EL (cell line): ENCODE measurements around the gene MARF1.
"Not testable (repeated sequence)": the region's sequence is repeated elsewhere in the genome, so short reads cannot be mapped to it uniquely, and the experiment has no call there.

Source experiments
- DNase-seq: peaks from one replicate; pipeline ENCODE4 v3.0.0-alpha.2; 2016

Gene MARF1, protein sequence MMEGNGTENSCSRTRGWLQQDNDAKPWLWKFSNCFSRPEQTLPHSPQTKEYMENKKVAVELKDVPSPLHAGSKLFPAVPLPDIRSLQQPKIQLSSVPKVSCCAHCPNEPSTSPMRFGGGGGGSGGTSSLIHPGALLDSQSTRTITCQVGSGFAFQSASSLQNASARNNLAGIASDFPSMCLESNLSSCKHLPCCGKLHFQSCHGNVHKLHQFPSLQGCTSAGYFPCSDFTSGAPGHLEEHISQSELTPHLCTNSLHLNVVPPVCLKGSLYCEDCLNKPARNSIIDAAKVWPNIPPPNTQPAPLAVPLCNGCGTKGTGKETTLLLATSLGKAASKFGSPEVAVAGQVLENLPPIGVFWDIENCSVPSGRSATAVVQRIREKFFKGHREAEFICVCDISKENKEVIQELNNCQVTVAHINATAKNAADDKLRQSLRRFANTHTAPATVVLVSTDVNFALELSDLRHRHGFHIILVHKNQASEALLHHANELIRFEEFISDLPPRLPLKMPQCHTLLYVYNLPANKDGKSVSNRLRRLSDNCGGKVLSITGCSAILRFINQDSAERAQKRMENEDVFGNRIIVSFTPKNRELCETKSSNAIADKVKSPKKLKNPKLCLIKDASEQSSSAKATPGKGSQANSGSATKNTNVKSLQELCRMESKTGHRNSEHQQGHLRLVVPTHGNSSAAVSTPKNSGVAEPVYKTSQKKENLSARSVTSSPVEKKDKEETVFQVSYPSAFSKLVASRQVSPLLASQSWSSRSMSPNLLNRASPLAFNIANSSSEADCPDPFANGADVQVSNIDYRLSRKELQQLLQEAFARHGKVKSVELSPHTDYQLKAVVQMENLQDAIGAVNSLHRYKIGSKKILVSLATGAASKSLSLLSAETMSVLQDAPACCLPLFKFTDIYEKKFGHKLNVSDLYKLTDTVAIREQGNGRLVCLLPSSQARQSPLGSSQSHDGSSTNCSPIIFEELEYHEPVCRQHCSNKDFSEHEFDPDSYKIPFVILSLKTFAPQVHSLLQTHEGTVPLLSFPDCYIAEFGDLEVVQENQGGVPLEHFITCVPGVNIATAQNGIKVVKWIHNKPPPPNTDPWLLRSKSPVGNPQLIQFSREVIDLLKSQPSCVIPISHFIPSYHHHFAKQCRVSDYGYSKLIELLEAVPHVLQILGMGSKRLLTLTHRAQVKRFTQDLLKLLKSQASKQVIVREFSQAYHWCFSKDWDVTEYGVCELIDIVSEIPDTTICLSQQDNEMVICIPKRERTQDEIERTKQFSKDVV (N-terminal part only)

DNA sequence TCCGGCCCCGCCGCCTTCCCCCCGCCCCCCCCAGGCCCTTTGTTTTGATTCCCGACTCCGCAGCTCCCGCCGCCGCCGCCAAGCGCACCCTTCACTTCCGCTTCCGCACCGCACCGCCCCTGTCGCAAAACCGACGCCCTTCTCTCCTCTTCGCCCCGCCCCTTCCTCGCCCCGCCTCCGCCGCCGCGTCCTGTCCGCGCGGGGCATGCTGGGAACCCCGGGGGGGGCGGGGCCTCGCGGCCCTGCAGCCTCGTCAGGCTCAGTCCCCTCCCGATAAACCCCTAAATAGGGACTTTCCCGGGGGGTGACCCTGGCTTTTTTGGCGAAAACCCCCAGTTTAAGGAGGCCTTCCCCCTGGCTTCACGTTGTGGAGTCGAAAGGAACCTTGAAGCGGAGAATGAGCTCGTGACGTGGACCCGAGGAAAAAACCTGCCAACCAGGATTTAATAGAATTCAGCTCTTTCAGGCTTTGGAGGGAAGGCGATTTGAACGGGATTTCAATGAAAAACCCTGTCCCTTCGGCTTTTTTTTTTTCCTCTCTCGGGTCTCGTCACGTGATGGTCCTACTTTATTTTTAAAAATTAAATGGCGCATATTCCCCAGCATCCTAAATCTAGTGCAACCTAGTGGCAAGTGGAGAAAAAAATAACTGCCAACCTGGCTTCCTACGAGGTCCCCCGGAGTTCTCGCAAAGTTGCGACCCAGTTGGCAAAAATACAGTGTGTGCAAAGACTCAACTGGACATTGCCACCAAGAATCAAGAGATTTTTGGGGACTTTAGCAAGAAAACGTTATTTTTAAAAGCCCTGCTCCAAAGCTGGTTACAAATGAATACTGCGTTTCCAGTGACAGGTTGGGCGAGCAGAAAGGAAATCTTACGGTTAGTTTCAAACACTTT, at the start of gene MARF1:
TSS of gene MARF1 (minus strand) at position 107 of the 898 bp plus-strand sequence. CDS start 3,921 bp downstream, outside the sequence.
- peak; percentile 95 for DNase-seq

DNA sequence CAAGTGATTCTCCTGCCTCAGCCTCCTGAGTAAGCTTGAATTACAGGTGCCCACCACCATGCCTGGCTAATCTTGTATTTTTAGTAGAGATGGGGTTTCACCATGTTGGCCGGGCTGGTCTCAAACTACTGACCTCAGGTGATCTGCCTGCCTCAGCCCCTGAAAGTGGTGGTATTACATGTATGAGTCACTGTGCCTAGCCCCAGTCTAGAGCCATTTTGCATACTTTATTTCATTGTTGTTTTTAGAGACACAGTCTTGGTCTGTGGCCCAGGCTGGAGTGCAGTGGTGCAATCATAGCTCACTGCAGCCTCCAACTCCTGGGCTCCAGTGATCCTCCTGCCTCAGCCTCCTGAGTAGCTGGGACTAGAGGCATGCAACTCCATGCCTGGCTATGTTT, 49.6 kb upstream of the MARF1 start:
- not testable (repeated sequence) for DNase-seq

DNA sequence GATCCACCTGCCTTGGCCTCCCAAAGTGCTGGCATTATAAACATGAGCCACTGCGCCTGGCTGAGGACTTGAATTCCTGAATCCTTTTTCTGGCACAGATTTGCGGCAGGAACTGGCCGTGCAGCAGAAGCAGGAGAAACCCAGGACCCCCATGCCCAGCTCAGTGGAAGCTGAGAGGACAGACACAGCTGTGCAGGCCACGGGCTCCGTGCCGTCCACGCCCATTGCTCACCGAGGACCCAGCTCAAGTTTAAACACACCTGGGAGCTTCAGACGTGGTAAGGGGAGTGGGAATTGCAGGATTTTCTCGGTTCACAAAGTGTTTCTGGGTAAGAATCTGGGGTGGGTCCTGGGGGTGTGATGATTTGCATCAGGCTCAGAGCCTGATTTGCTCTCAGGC, 48.1 kb upstream of the MARF1 start:
- DNase-seq = no peak

DNA sequence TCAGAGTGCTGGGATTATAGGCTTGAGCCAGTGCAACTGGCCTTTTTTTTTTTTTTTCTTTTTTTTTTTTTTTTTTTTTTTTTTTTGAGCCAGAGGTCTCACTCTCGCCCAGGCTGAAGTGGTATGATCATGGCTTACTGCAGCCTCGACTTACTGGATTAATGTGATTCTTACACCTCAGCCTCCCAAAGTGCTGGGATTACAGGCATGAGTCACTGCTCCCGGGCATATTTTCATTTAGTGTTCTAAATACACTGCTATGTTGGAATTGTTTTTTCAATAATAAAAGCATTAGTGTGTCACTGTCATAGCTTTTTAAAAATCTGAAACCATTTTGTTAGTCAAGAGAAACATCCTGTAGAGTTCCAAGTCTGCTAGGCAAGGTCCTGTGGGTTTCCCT, 47.3 kb upstream of the MARF1 start:
- peak; percentile 74 for DNase-seq

DNA sequence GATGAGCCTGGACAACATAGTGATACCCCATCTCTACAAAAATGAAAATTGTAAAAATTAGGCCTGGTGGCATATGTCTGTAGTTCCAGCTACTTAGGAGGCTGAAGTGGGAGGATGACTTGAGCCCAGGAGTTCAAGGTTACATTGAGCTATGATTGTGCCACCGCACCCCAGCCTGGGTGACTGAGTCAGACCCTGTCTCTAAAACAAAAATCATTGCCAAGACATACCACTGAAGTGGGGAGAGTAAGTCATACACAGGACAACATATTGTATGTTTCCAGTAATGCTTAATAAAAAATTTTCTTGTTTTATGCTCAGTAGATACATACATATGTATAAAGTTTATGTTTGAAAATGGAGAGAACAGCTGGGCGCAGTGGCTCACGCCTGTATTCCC, 46.3 kb upstream of the MARF1 start:
- peak; percentile 53 for DNase-seq

DNA sequence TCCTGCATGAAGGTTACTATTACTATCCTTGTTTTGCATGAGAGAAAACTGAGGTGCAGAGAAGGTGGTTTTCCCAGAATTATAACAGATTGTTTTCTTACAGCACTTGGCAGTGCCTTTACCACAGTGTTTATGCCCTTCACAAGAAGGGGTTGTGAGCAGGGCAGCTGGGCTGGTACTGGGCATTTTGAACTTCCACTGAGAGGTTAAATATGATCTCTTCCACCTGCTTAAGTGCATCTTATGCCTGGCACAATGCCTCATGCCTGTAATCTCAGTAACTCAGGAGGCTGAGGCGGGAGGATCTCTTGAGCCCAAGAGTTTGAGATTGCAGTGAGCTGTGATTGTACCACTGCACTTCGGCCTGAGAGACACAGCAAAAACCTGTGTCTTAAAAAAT, 43.3 kb upstream of the MARF1 start:
- DNase-seq = no peak

DNA sequence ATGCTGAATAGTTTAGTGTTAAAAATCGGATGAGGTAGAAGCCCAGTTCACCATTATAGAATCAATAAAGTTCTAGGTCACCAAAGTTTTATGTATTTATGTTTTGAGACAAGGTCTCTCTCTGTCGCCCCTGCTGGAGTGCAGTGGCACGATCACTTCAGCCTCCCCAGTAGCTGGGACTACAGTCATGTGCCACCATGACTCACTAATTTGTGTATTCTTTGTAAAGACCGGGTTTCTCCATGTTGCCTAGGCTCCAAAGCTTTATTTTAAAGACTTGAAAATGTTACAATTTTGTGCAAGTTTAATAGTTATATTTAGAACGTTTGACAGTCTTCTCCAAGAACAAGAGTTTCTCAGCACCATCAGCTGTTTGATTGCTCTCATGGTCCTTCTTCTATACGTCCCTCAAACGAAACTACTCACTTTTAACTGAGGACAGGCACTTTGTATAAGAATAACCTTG, 39.2 kb upstream of the MARF1 start:
- peak; percentile 76 for DNase-seq

DNA sequence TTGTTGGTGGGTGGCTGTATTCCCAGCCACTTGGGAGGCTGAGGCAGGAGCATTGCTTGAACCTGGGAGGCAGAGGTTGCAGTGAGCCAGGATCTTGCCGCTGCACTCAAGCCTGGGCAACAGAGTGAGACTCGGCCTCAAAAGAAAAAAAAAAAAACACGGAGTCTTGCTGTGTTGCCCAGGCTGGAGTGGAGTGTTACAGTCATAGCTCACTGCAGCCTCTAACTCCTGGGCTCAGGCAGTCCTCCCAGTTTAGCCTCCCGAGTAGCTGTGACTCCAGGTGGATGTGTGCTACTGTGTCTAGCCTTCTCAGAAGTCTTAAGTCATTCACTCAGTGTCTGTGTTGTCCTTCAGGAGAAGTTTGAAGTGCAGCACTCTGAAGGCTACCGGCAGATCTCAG, 34.5 kb upstream of the MARF1 start:
- DNase-seq = no peak

DNA sequence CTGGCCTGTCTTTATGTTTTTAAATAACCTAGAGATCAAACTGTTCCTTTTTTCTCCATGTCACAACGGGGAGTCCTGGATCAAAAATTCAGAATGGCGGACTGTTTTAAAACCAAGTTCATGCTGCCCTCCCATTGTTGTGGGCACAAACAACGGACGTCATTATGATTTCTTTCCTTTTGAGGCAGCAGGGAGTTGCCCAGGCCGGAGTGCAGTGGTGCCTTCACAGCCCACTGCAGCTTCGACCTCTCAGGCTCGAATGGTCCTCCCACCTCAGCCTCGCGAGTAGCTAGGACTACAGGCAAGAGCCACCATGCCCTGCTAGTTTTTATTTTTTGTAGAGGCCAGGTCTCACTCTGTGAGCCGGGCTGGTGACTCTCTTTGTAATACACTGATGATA, 33.6 kb upstream of the MARF1 start:
- DNase-seq = no peak

DNA sequence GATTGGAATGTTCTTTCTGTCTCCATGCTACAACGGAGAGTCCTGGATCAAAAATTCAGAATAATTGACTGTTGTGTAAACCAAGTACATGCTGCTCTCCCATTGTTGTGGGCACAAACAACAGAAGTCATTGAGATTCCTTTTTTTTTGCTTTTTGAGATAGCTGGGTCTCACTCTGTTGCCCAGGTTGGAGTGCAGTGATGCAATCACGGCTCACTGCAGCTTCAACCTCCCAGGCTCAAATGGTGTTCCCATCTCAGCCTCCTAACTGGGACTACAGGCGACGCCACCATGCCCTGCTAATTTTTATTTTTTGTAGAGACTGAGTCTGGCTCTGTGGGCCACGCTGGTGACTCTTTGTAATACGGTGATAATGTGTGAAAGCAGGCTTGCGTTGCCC, 31.6 kb upstream of the MARF1 start:
- DNase-seq = no peak

DNA sequence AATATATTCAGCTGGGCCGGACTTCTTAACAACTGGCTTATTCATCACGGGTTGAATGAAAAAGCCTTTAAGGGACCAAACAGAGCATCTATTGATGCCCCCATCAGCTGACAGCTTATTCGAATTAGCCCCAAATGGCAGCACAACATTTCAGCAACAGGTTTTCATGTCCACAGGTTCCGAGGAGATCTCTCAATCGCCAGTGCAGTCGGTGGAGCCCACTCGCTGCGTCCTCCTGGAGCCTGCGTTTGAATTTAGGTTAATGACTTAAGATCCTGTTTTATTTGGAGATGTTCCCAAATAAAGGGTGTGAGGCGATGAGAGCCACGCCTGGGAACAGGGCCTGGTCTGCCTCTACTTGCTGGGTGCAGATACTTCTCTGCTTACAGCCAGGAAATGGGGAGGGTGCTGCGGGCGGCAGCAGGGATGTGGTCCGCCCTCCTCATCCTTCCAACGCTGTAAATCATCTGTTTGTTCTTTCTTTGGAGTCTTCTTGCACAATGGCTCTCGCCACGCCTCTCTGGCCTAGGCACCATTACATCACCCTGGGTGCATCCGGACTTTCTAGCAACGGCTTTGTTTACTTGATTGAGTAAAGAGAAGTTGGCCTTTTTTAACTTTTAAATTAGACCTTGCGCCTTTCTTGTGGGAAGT, 29.7 kb upstream of the MARF1 start:
- DNase-seq = peak; percentile 97

DNA sequence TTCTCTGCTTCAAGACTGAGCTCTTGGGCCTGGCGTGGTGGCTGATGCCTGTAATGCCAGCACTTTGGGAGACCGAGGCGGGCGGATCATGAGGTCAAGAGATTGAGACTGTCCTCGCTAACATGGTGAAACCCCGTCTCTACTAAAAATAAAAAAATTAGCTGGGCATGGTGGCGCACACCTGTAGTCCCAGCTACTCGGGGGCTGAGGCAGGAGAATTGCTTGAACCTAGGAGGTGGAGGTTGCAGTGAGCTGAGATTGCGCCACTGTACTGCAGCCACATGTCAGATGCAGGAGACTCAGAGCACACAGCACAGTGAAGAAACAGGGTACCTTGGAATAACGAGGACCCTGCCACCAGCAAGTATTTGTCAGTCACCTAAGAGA, 29.2 kb upstream of the MARF1 start:
- not testable (repeated sequence) for DNase-seq

DNA sequence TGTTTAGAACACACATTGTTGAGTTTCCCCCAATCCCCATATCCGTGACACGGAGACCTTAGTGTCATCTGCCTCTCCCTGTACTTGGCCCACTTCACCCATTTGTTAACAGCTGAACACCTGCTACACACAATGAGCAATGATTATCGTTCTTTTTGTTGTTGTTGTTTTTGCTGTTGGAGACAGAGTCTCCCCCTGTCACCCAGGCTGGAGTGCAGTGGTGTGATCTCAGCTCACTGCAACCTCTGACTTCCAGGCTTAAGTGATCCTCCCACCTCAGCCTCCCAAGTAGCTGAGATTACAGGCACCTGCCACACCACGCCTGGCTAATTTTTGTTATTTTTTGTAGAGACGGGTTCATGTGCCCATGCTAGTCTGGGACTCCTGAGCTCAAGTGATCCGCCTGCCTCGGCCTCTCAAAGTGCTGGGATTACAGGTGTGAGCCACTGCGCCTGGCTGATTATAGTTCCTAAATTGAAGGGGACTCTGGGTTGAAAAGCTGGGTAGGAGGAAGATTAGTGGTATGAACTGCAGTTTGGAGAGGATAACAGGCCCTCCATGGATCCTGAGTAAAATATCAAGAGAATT, 28.7 kb upstream of the MARF1 start:
- no peak for DNase-seq

DNA sequence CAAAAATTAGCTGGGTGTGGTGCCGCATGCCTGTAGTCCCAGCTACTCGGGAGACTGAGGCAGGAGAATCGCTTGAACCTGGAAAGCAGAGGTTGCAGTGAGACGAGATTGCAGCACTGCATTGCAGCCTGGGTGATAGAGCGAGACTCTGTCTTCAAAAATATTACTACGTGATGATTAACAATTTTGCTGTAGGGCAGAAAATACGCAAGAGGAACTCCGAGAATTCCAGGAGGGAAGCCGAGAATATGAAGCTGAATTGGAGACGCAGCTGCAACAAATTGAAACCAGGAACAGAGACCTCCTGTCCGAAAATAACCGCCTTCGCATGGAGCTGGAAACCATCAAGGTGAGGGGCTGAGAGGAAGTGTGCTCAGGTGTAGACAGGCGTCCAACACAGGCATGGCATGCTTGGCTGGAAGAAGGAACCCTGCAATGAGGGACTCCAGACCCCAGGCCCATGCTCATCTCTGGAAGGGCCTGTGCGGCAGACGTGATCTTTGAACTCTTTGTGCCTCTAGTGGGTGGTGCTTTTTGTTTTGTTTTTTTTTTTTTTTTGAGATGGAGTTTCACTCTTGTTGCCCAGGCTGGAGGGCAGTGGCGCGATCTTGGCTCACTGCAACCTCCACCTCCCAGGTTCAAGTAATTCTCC, 24.3 kb upstream of the MARF1 start:
- no peak for DNase-seq

DNA sequence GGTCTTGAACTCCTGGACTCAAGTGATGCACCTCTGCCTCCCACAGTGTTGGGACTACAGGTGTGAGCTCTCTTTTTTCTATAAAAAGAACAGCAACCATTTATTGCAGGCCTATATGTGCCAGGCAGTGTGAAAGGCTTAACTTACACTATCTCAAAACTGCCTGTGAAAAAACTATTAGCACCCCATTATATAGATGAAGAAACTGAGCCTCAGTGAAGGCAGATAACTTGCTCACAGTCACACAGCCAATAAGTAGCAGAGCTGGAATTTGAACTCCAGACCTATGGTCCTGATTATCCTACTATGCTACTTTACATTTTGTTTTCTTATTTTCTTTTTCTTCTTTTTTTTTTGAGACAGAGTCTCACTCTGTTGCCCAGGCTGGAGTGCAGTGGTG, 22.2 kb upstream of the MARF1 start:
- DNase-seq = no peak

DNA sequence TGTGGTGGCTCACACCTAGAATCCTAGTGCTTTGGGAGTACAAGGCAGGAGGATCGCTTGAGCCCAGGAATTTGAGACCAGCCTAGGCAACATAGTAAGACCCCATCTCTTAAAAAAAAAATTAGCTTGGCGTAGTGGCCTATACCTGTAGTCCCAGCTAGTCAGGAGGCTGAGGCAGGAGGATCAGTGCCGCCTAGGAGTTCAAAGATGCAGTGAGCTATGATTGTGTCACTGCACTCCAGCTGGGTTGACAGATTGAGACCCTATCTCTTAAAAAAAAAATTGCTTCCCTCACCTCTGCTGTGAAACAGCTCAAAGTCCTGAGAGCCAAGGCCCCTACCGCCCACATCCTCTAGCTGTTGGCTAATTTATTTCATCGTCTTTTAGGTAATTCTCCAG, 17.2 kb upstream of the MARF1 start:
- DNase-seq = no peak

DNA sequence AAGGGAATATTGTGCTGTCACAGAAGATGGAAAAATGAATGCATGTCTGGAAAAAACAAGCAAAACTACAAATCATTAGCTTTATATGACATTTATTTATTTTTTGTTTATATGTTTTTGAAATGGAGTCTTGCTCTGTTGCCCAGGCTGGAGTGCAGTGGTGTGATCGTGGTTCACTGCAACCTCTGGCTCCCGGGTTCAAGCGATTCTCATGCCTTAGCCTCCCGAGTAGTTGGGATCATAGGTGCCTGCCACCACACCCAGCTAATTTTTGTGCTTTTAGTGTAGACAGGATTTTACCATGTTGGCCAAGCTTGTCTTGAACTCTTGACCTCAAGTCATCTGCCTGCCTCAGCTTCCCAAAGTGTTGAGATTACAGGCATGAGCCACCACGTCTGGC, 15.6 kb upstream of the MARF1 start:
- DNase-seq = no peak

DNA sequence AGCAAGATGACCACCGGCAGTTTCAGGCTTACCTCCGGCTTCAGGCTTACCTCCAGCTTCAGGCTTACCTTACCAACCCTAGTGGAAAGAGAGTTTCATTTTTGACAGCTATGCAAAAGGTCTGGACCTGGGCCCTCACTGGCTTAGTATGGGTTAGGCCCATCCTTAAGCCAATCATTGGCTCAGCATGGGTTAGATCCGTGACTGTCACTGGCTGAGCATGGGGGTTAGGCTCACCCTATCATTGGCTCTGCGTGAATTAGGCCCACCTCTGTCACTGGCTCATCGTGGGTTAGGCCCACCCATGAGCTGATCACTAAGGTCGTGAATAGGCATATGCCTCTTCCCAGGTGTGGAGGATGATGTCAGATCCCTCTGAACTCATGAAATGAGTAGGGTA, 15.2 kb upstream of the MARF1 start:
- no peak for DNase-seq

DNA sequence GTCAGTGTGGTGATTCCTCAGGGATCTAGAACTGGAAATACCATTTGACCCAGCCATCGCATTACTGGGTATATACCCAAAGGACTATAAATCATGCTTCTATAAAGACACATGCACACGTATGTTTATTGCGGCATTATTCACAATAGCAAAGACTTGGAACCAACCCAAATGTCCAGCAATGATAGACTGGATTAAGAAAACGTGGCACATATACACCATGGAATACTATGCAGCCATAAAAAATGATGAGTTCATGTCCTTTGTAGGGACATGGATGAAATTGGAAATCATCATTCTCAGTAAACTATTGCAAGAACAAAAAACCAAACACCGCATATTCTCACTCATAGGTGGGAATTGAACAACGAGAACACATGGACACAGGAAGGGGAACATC, 12.6 kb upstream of the MARF1 start:
- not testable (repeated sequence) for DNase-seq

DNA sequence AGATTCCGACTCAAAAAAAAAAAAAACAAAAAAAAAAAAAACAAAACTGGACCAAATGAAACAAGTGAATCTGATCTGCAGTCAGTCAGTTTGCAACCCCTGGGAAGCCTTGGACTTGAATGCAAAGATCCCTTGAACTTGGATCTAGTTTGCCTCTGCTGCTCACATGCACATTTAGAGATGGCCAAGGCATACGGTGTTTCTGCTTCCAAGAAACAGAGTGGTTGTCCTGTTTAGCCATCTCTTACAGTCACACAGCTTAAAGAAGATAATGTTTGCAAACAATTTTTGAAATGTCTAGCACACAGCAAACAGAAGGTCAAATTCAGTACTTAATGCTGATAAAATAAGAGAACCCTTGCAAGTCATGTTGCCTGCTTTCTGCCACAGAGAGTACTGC, 11.6 kb upstream of the MARF1 start:
- DNase-seq = no peak

DNA sequence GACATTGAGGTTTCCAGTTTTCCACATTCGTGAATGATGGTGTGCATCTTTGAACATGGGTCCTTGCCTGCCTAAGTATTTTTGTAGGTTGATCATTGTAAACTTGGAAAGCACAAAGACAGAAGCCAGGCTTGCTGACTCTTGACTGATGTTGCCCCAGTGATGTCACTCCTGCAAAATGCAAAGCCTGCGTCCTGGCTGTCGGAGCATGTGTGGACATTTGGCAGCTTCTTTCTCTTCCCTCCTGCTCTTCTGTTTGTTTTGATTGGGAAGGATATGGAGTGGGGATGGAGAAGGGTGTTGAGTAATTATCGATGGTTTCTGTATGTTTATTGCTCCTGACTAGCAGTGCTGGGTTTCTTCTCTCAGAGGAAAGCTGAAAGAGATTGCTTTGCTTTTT, 10.3 kb upstream of the MARF1 start:
- peak; percentile 90 for DNase-seq
